ENCODE measurements around the gene GDPD5.

Gene GDPD5

GRCh38 chr11:75403983-75404658, 121.6 kb downstream of the GDPD5 start:
- Histone ChIP-seq H4K20me1 (ENCODE audit: insufficient read depth) (peaks cover 71% of the 10 kb centered on the region), H3K36me3 (ENCODE audit: insufficient read depth) (peaks cover 40% of the 10 kb centered on the region; the same call in 1 of the 2 replicates), H3K27ac (no peak overlapping the region; the same call in 1 of the 2 replicates), H3K79me2 (ENCODE audit: insufficient read depth, low read depth) (peaks cover 66% of the 10 kb centered on the region), H3K27me3 (ENCODE audit: insufficient read depth, low read depth) (no peaks in the 10 kb centered on the region), H3K4me2 (no peak overlapping the region), H2AFZ (ENCODE audit: low read depth) (no peak overlapping the region), H3K9ac (no peak overlapping the region), H3K4me1 (ENCODE audit: low read depth, poor library complexity, severe bottlenecking) (peaks cover 40% of the 10 kb centered on the region), H3K4me3 (IDR thresholded peaks at IDR 0.05; ENCODE audit: insufficient read depth, low read depth, low read length) (no peak overlapping the region)
- TF ChIP-seq CTCF (conservative IDR thresholded peaks at IDR 0.05; ENCODE audit: low read depth, low read length), result no peak

GRCh38 chr11:75403037-75403436, 122.7 kb downstream of the GDPD5 start:
- peaks cover 40% of the 10 kb centered on the region; the same call in 1 of the 2 replicates for H3K36me3 ChIP-seq (ENCODE audit: insufficient read depth)
- no peaks in the 10 kb centered on the region for H3K27me3 ChIP-seq (ENCODE audit: insufficient read depth, low read depth)
- peaks cover 71% of the 10 kb centered on the region for H4K20me1 ChIP-seq (ENCODE audit: insufficient read depth)
- H3K4me2 ChIP-seq, result no peak overlapping the region; the same call in 1 of the 2 replicates
- H3K9ac ChIP-seq, result no peak overlapping the region
- H3K79me2 ChIP-seq (ENCODE audit: insufficient read depth, low read depth), result peaks cover 66% of the 10 kb centered on the region
- no peak overlapping the region for H3K4me3 ChIP-seq (IDR thresholded peaks at IDR 0.05; ENCODE audit: insufficient read depth, low read depth, low read length)
- no peak overlapping the region for H2AFZ ChIP-seq (ENCODE audit: low read depth)
- TF ChIP-seq CTCF (conservative IDR thresholded peaks at IDR 0.05; ENCODE audit: low read depth, low read length), result no peak
- H3K27ac ChIP-seq, result peak overlapping the region; percentile 97; the same call in 1 of the 2 replicates
- H3K4me1 ChIP-seq (ENCODE audit: low read depth, poor library complexity, severe bottlenecking), result peaks cover 44% of the 10 kb centered on the region

- TF ChIP-seq CTCF (conservative IDR thresholded peaks at IDR 0.05; ENCODE audit: low read depth, low read length), result no peak
- peak overlapping the region; percentile 97 for H3K27ac ChIP-seq
- peaks cover 44% of the 10 kb centered on the region for H3K4me1 ChIP-seq (ENCODE audit: low read depth, poor library complexity, severe bottlenecking)
- peaks cover 40% of the 10 kb centered on the region; the same call in 1 of the 2 replicates for H3K36me3 ChIP-seq (ENCODE audit: insufficient read depth)
- peak overlapping the region; percentile 99; the same call in 1 of the 2 replicates for H3K9ac ChIP-seq
- no peak overlapping the region for H2AFZ ChIP-seq (ENCODE audit: low read depth)
- H4K20me1 ChIP-seq (ENCODE audit: insufficient read depth), result peaks cover 64% of the 10 kb centered on the region
- peak overlapping the region; percentile 91 for H3K4me2 ChIP-seq
- H3K27me3 ChIP-seq (ENCODE audit: insufficient read depth, low read depth), result no peaks in the 10 kb centered on the region
- H3K79me2 ChIP-seq (ENCODE audit: insufficient read depth, low read depth), result peaks cover 66% of the 10 kb centered on the region
- no peak overlapping the region for H3K4me3 ChIP-seq (IDR thresholded peaks at IDR 0.05; ENCODE audit: insufficient read depth, low read depth, low read length)
These were observed 123.6 kb downstream of the GDPD5 start for GRCh38 chr11:75402002-75402773.

GRCh38 chr11:75400146-75400865, 125.4 kb downstream of the GDPD5 start:
- H3K4me3 ChIP-seq (IDR thresholded peaks at IDR 0.05; ENCODE audit: insufficient read depth, low read depth, low read length), result no peak overlapping the region
- peak overlapping the region; percentile 91 for H3K4me2 ChIP-seq
- peak overlapping the region; percentile 99 for H3K9ac ChIP-seq
- peak overlapping the region; percentile 97 for H3K27ac ChIP-seq
- peaks cover 60% of the 10 kb centered on the region for H3K79me2 ChIP-seq (ENCODE audit: insufficient read depth, low read depth)
- TF ChIP-seq CTCF (conservative IDR thresholded peaks at IDR 0.05; ENCODE audit: low read depth, low read length), result no peak
- H3K36me3 ChIP-seq (ENCODE audit: insufficient read depth), result peaks cover 36% of the 10 kb centered on the region; the same call in 1 of the 2 replicates
- peaks cover 35% of the 10 kb centered on the region for H3K4me1 ChIP-seq (ENCODE audit: low read depth, poor library complexity, severe bottlenecking)
- no peak overlapping the region for H2AFZ ChIP-seq (ENCODE audit: low read depth)
- H3K27me3 ChIP-seq (ENCODE audit: insufficient read depth, low read depth), result no peaks in the 10 kb centered on the region
- peaks cover 48% of the 10 kb centered on the region for H4K20me1 ChIP-seq (ENCODE audit: insufficient read depth)

Data from KMS-11 (cell line).